Stimulated activated naive B cell treated with anti-CD40 and anti-IgM and Interleukin-4, amounts not matched to agents 10 μg/mL and 1 μg/mL and 100 μg/mL, for 72 hours (primary cell): ENCODE measurements around the gene STK33.

Experiments
- ATAC-seq, 2 donors: fragments of 150-1000 bp; cut with Tn5 transposase; replicated peaks; 2 replicates each; pipeline ENCODE4 v1.10.0; 2021; ENCODE audit warnings: moderate library complexity in 1 of 2
- DNase-seq: peaks from one replicate; pipeline ENCODE4 v3.0.0; 2021
- H3K27ac Mint-ChIP-seq: one replicate; pipeline ENCODE4 v1.8.0; 2022; ENCODE audit warnings: mild to moderate bottlenecking, mixed read lengths
- H3K27me3 Mint-ChIP-seq, 2 donors: one replicate each; pipeline ENCODE4 v1.8.0; 2022; ENCODE audit warnings: mixed read lengths in 2 of 2
- H3K36me3 Mint-ChIP-seq, 2 donors: one replicate each; pipeline ENCODE4 v1.8.0; 2022; ENCODE audit warnings: mixed read lengths in 2 of 2, mild to moderate bottlenecking in 1 of 2
- H3K4me1 Mint-ChIP-seq, 2 donors: one replicate each; pipeline ENCODE4 v1.8.0; 2022; ENCODE audit warnings: mixed read lengths in 2 of 2, mild to moderate bottlenecking in 1 of 2
- H3K4me3 Mint-ChIP-seq, 2 donors: one replicate each; pipeline ENCODE4 v1.8.0; 2022; ENCODE audit warnings: mild to moderate bottlenecking in 2 of 2, mixed read lengths in 2 of 2, moderate library complexity in 1 of 2
- H3K9me3 Mint-ChIP-seq, 2 donors: one replicate each; pipeline ENCODE4 v1.8.0; 2022; ENCODE audit warnings: mixed read lengths in 2 of 2, mild to moderate bottlenecking in 1 of 2

Gene STK33

DNA sequence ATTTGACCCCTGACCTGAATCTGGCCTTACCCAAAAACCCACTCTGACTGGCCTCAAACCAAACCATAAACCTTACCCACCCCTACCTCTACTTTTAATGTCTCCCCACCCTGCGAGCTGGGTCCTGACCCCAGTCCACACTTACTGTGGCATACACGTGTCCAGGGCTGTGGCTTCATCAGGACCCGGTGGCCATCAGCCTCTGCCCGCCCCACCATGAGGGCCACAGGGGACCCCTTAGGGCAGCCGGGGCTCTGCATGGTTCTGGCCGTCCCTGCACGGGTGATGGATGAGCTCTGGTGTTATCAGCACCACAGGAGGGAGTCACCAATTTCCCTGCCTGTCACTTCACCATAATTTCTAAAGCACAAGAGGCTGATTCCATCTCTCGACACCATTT is 242.8 kb downstream of the STK33 start:
- DNase-seq (no peak), ATAC-seq (no peak)
- Mint-ChIP-seq H3K27me3 (peaks cover 24 to 30% of the 10 kb centered on the region in 2 donors), H3K9me3 (peaks cover 5 to 8% of the 10 kb centered on the region in 2 donors), H3K4me1 (peaks cover 8 to 11% of the 10 kb centered on the region in 2 donors), H3K36me3 (peaks cover 6 to 8% of the 10 kb centered on the region in 2 donors), H3K4me3 (no peak overlapping the region), H3K27ac (no peak overlapping the region)

- Mint-ChIP-seq H3K27me3 (peaks cover 0 to 6% of the 10 kb centered on the region in 2 donors), H3K4me3 (no peak overlapping the region), H3K9me3 (peaks cover 8 to 9% of the 10 kb centered on the region in 2 donors), H3K36me3 (peaks cover 8% of the 10 kb centered on the region in 2 donors), H3K4me1 (peaks cover 9 to 11% of the 10 kb centered on the region in 2 donors), H3K27ac (no peak overlapping the region)
- ATAC-seq (no peak), DNase-seq (no peak)
These were observed 246.1 kb downstream of the STK33 start for GRCh38 chr11:8347978-8348377.

DNA sequence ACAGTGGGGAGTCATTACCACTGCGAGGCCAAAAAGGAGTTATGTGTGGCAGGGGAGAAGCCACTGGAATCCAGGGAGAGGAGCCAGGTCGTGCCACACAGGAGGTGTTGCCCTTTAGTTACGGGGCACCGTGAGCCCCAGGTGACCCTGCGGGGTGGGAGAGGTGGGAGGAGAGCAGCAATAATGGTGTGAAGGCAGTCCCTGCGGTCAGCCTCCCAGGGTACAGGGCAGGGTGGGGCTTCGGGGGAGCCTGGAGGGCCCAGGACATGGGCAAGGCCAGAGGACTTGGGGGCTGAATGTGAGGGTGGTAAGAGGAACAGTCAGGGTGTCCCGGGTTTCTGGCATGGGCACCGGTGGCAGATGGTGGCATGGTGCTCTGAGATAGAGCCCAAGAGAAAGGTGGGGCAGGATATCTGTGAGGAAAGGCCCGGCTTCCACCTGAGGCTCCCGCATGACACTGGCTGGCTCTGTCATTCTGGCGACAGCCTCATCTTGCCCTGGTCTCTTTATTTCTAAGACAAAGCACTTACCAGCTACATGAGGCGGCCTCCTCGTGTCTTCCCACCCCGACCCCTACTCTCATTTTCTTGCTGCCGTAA is 247.8 kb downstream of the STK33 start:
- peaks cover 0 to 6% of the 10 kb centered on the region in 2 donors for H3K27me3 Mint-ChIP-seq
- H3K4me1 Mint-ChIP-seq: peaks cover 18% of the 10 kb centered on the region in 2 donors
- no peak overlapping the region for H3K4me3 Mint-ChIP-seq
- no peak overlapping the region for H3K27ac Mint-ChIP-seq
- H3K36me3 Mint-ChIP-seq: peaks cover 8% of the 10 kb centered on the region in 2 donors
- no peak for DNase-seq
- H3K9me3 Mint-ChIP-seq: peaks cover 8 to 9% of the 10 kb centered on the region in 2 donors
- ATAC-seq: no peak

GRCh38 chr11:8345179-8345578 is 248.8 kb downstream of the STK33 start:
- Mint-ChIP-seq H3K27me3 (peaks cover 0 to 6% of the 10 kb centered on the region in 2 donors), H3K4me1 (peaks cover 18% of the 10 kb centered on the region in 2 donors), H3K36me3 (peaks cover 8% of the 10 kb centered on the region in 2 donors), H3K9me3 (peaks cover 8 to 9% of the 10 kb centered on the region in 2 donors), H3K4me3 (no peak overlapping the region), H3K27ac (no peak overlapping the region)
- ATAC-seq (no peak), DNase-seq (no peak)

GRCh38 chr11:8344346-8344745 is 249.7 kb downstream of the STK33 start:
- Mint-ChIP-seq H3K4me3 (no peak overlapping the region), H3K9me3 (peaks cover 8 to 9% of the 10 kb centered on the region in 2 donors), H3K27ac (no peak overlapping the region), H3K4me1 (peaks cover 18% of the 10 kb centered on the region in 2 donors), H3K27me3 (no peaks in the 10 kb centered on the region), H3K36me3 (peaks cover 6 to 8% of the 10 kb centered on the region in 2 donors)
- DNase-seq (no peak), ATAC-seq (no peak)

GRCh38 chr11:8342821-8343681 is 251.0 kb downstream of the STK33 start:
- Mint-ChIP-seq H3K27ac (no peak overlapping the region), H3K27me3 (peaks cover 0 to 5% of the 10 kb centered on the region in 2 donors), H3K4me3 (peak overlapping the region; percentile 5 to 61), H3K9me3 (peaks cover 3 to 8% of the 10 kb centered on the region in 2 donors), H3K4me1 (peaks cover 19% of the 10 kb centered on the region in 2 donors), H3K36me3 (peaks cover 0 to 6% of the 10 kb centered on the region in 2 donors)
- ATAC-seq: peak; percentile 93 to 96
- peak; percentile 41 for DNase-seq

DNA sequence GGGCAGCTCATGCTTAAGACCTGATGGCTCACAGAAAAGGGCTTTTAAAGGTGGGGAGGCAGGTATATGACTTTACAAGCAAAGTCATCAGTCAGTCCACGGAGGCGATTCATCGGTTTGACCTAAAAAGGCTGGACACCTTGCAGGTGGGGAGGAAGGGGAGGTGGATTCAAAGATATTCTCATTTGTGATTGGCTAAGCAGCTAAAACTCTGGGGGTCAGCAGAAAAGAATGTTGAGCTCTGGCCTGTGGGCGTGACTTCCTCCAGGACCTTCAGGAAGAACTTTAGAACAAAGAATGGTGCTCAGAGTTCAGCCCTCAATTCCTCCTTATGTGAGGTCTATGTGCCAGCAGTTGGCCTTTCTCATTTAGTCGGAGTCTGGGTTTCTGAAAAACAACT is 252.0 kb downstream of the STK33 start:
- Mint-ChIP-seq H3K36me3 (peaks cover 0 to 2% of the 10 kb centered on the region in 2 donors), H3K27ac (no peak overlapping the region), H3K9me3 (peaks cover 0 to 4% of the 10 kb centered on the region in 2 donors), H3K4me1 (peaks cover 24 to 26% of the 10 kb centered on the region in 2 donors), H3K4me3 (no peak overlapping the region), H3K27me3 (peaks cover 0 to 5% of the 10 kb centered on the region in 2 donors)
- DNase-seq: no peak
- no peak for ATAC-seq
